ENCODE data around the gene GPR171. TPM values are rescaled to one million over a fixed set of nuclear protein-coding genes. Genes with fewer than 3 reads are reported as not detected.

The GPR171 gene, protein sequence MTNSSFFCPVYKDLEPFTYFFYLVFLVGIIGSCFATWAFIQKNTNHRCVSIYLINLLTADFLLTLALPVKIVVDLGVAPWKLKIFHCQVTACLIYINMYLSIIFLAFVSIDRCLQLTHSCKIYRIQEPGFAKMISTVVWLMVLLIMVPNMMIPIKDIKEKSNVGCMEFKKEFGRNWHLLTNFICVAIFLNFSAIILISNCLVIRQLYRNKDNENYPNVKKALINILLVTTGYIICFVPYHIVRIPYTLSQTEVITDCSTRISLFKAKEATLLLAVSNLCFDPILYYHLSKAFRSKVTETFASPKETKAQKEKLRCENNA
- total RNA-seq: 1 to 10 TPM in 3 of 4 donors, under 1 TPM in 1; 0.57 to 6.5 (median 3.3) TPM

GRCh38 chr3:151203051-151203420 lies at the start of gene GPR171:
Gene GPR171 (minus strand): TSS chr3:151203216. CDS start chr3:151199386, 3,830 bp downstream.
- TF ChIP-seq CTCF (IDR thresholded peaks at IDR 0.05; ENCODE audit: low read depth): no peak

DNA sequence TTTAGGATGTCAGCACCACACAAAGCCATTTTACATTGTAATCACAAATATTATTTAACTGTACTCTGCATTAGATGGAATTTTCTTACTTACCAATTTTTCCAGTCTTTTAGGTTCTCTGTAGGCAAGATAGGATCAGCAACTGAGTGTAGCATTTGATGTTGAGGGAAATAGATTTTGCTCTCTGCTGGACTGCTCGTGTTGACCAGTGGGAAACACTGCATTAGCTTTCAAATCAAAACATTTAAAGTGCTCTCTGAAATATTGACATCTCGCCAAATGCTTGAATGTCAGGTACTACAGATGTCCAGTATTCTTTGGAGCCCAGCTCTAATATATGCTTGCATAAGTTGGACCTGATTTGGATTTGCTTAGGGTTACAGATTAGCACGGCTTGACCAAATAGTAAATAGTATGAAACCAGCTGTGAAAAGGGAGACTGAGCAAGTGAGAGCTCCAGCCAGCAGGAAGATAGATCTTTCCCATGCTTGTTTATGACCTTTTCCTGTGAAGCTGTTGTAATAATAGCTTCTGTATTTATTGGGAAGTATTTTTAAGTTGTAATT lies 45.8 kb upstream of the GPR171 start:
- TF ChIP-seq CTCF (IDR thresholded peaks at IDR 0.05; ENCODE audit: low read depth): no peak

- TF ChIP-seq CTCF (IDR thresholded peaks at IDR 0.05; ENCODE audit: low read depth): no peak
Observed at GRCh38 chr3:151236736-151237135, 33.7 kb upstream of the GPR171 start.

GRCh38 chr3:151236316-151236715 lies 33.3 kb upstream of the GPR171 start:
- no peak for TF ChIP-seq CTCF (IDR thresholded peaks at IDR 0.05; ENCODE audit: low read depth)

DNA sequence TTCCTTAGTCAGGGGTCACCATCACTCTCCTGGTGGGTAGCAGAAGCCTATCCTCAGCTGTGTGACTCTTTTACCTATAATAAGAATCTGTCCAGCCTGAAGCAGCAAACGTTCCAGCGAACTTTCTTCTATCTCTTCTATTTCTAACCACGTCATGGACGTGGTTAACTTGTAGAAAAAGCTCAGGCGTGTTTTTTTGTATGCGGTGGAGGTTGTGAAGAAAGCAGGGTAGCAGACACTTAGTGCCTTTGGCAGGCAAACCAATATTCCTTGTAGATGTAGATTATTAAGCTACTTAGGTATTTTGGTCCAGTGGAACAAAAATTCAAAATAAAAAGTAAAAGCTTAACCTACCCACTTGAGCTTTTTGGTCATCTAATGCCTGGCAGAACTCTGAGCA lies 31.8 kb upstream of the GPR171 start:
- no peak for TF ChIP-seq CTCF (IDR thresholded peaks at IDR 0.05; ENCODE audit: low read depth)

- TF ChIP-seq CTCF (IDR thresholded peaks at IDR 0.05; ENCODE audit: low read depth): no peak
Observed at GRCh38 chr3:151232991-151233390, 30.0 kb upstream of the GPR171 start.

- no peak for TF ChIP-seq CTCF (IDR thresholded peaks at IDR 0.05; ENCODE audit: low read depth)
Observed at GRCh38 chr3:151230646-151231045, 27.6 kb upstream of the GPR171 start.

Data from subcutaneous adipose tissue (tissue), 4 donors.